Mesenchymal stem cell (in vitro differentiated cells and primary cell): ENCODE data around the gene DAG1.

Source experiments
- DNase-seq: peaks from one replicate; pipeline ENCODE4 v3.0.0-alpha.2; 2013
- H2AFZ ChIP-seq: one replicate; pipeline ENCODE4 v1.6.1; 2013; ENCODE audit warnings: low read depth, mild to moderate bottlenecking, control low read depth, inconsistent platforms, low read length, moderate library complexity
- H2AK5ac ChIP-seq: 2 replicates; pipeline ENCODE4 v1.6.1; 2013; ENCODE audit warnings: low read length, moderate library complexity, mild to moderate bottlenecking, inconsistent platforms; ENCODE audit not compliant: severe bottlenecking
- H2BK120ac ChIP-seq: one replicate; pipeline ENCODE4 v1.6.1; 2013; ENCODE audit warnings: low read depth, mild to moderate bottlenecking, inconsistent platforms, low read length, moderate library complexity
- H2BK12ac ChIP-seq, 2 experiments: one replicate each; pipeline ENCODE4 v1.6.1; 2013; ENCODE audit warnings: inconsistent platforms in 2 of 2, low read length in 2 of 2, mild to moderate bottlenecking in 2 of 2, moderate library complexity in 2 of 2, control low read depth in 1 of 2
- H2BK15ac ChIP-seq: one replicate; pipeline ENCODE4 v1.6.1; 2013; ENCODE audit warnings: mild to moderate bottlenecking, low read depth, inconsistent platforms; ENCODE audit not compliant: poor library complexity, severe bottlenecking
- H2BK5ac ChIP-seq: 2 replicates; pipeline ENCODE4 v1.6.1; 2013; ENCODE audit warnings: low read depth, mild to moderate bottlenecking, low read length, control low read depth, inconsistent platforms; ENCODE audit not compliant: poor library complexity, severe bottlenecking
- H3K14ac ChIP-seq, 2 experiments: one replicate each; pipeline ENCODE4 v1.6.1; 2013; ENCODE audit warnings: inconsistent platforms in 2 of 2, low read length in 2 of 2, control low read depth in 1 of 2, mild to moderate bottlenecking in 1 of 2, moderate library complexity in 1 of 2
- H3K18ac ChIP-seq, 2 experiments: one replicate each; pipeline ENCODE4 v1.6.1; 2013; ENCODE audit warnings: inconsistent platforms in 2 of 2, low read length in 2 of 2, control low read depth in 1 of 2, low read depth in 1 of 2, mild to moderate bottlenecking in 1 of 2
- H3K23ac ChIP-seq, 2 experiments: one replicate each; pipeline ENCODE4 v1.6.1; 2013; ENCODE audit warnings: inconsistent platforms in 2 of 2, low read length in 2 of 2, mild to moderate bottlenecking in 2 of 2, moderate library complexity in 2 of 2, control low read depth in 1 of 2
- H3K27ac ChIP-seq: 2 replicates; pipeline ENCODE4 v1.5.1; 2013; ENCODE audit warnings: mild to moderate bottlenecking, moderate library complexity, low read length, control low read depth, inconsistent platforms; ENCODE audit not compliant: poor library complexity, severe bottlenecking
- H3K27me3 ChIP-seq, 2 experiments: 2 replicates each; pipeline versions ENCODE4 v1.6.1 to v1.7.0; 2013; ENCODE audit warnings: low read length in 2 of 2, mild to moderate bottlenecking in 2 of 2, moderate library complexity in 2 of 2, control low read depth in 1 of 2, inconsistent platforms in 1 of 2; ENCODE audit not compliant: control insufficient read depth in 1 of 2, insufficient read depth in 1 of 2
- H3K36me3 ChIP-seq, 2 experiments: 2 replicates each; pipeline versions ENCODE4 v1.6.1 to v1.7.0; 2013; ENCODE audit warnings: low read length in 2 of 2, control low read depth in 1 of 2, inconsistent platforms in 1 of 2, low read depth in 1 of 2, mild to moderate bottlenecking in 1 of 2; ENCODE audit not compliant: insufficient read depth in 2 of 2, control insufficient read depth in 1 of 2
- H3K4ac ChIP-seq, 2 experiments: one replicate each; pipeline ENCODE4 v1.6.1; 2013; ENCODE audit warnings: inconsistent platforms in 2 of 2, low read length in 2 of 2, mild to moderate bottlenecking in 2 of 2, moderate library complexity in 2 of 2, control low read depth in 1 of 2, low read depth in 1 of 2
- H3K4me1 ChIP-seq: 2 replicates; pipeline ENCODE4 v1.6.1; 2013; ENCODE audit warnings: low read depth, low read length, control low read depth; ENCODE audit not compliant: control insufficient read depth, insufficient read depth
- H3K4me2 ChIP-seq: 2 replicates; pipeline ENCODE4 v1.6.1; 2013; ENCODE audit warnings: low read length, mild to moderate bottlenecking, inconsistent platforms; ENCODE audit not compliant: poor library complexity, severe bottlenecking
- H3K4me3 ChIP-seq, 2 experiments: 2 replicates each; pipeline versions ENCODE4 v1.5.1 to v1.7.0; 2013; ENCODE audit warnings: low read length in 2 of 2, mild to moderate bottlenecking in 2 of 2, control low read depth in 1 of 2, low read depth in 1 of 2; ENCODE audit not compliant: insufficient read depth in 1 of 2
- H3K79me1 ChIP-seq: replicated peaks from 2 replicates; pipeline ENCODE4 v1.6.1; 2013; ENCODE audit warnings: mild to moderate bottlenecking, control low read depth, low read length, inconsistent platforms; ENCODE audit not compliant: poor library complexity, severe bottlenecking
- H3K9ac ChIP-seq: 2 replicates; pipeline ENCODE4 v1.7.0; 2013; ENCODE audit warnings: mild to moderate bottlenecking, low read length, moderate library complexity
- H3K9me3 ChIP-seq: 2 replicates; pipeline ENCODE4 v1.7.0; 2013; ENCODE audit warnings: mild to moderate bottlenecking, low read length; ENCODE audit not compliant: control insufficient read depth
- H4K8ac ChIP-seq: one replicate; pipeline ENCODE4 v1.6.1; 2013; ENCODE audit warnings: inconsistent platforms, mild to moderate bottlenecking, low read length, moderate library complexity
- H4K91ac ChIP-seq: one replicate; pipeline ENCODE4 v1.6.1; 2013; ENCODE audit warnings: mild to moderate bottlenecking, low read length, inconsistent platforms
- WGBS: methylation state at CpG from one replicate; pipeline ENCODE4 v1.1.7; 2013; ENCODE audit warnings: mixed read lengths; 5-methylcytosine and 5-hydroxymethylcytosine counted together

Gene DAG1

DNA sequence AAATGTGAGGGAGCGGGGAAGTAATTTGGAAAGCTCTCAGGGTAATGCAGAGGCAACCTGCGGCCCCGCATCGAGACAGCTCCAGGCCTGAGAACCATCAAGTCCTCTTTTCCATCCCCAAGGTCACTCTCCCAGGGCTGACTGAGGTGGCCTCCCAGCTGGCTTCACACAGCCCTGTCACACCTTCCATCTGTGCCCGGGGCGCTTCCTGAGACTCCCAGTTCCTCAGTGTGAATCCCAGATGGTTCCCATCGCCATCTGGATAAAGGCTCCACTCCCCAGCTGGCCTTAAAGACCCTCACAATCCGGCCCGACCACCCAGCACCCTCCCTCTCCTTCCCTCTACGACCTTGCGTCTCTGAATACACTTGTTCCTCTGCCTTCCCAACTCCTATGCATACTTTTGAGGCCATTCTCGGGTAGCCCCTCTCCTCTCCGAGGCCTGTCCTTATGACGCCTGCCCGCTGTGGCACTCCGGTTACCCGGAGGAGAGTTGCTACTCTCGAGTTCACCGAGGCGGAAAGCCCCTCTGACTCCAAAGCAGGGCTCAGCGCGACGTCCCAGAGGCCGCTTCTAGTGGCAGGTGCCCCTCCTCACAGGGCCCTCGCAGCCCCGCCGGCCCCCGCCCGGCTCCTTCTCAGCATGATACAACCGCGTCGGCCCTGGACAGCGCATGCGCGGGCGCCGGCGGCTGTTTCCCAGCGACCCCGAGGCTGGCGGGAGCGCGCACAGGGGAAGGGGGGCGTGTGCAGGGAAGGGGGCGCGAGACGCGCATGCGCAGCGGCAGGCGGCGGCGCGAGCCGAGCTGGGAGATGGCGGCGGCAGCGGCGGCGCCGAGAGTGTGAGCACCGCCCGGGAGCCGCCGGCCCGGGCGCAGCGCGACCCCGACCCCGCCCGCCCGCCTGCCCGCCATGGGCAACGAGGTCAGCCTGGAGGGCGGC lies 83.9 kb downstream of the DAG1 start, which contains the start of gene BSN:
TSS of gene BSN (plus strand) at position 786 of the 941 bp plus-strand sequence. CDS start at position 912, 126 bp downstream.
- Histone ChIP-seq H3K4ac (peak within 1 kb of the TSS in 1 of 2 experiments; percentile 24), H2BK5ac (no peak within 1 kb of the TSS), H3K23ac (peak within 1 kb of the TSS in 1 of 2 experiments; percentile 80), H3K27me3 (peaks cover 36 to 44% of the 10 kb centered on the region in 2 experiments), H3K4me2 (peak within 1 kb of the TSS; percentile 83), H2BK12ac (peak within 1 kb of the TSS in 1 of 2 experiments; percentile 3), H3K4me1 (peaks cover 15% of the 10 kb centered on the region), H3K9ac (peak within 1 kb of the TSS; percentile 90), H3K4me3 (peak within 1 kb of the TSS; percentile 66 to 86), H3K18ac (peak within 1 kb of the TSS; percentile 69 to 92), H3K36me3 (no peaks in the 10 kb centered on the region), H3K79me1 (peaks cover 2% of the 10 kb centered on the region), H3K14ac (peak within 1 kb of the TSS in 1 of 2 experiments; percentile 92), H2BK120ac (no peak within 1 kb of the TSS), H2AFZ (peak within 1 kb of the TSS; percentile 99), H2AK5ac (no peak within 1 kb of the TSS), H3K9me3 (no peaks in the 10 kb centered on the region), H4K91ac (no peak within 1 kb of the TSS), H4K8ac (peak within 1 kb of the TSS; percentile 27), H2BK15ac (no peak within 1 kb of the TSS), H3K27ac (no peak within 1 kb of the TSS)
- WGBS, result 9% methylated on average over 32 of the region's 76 CpGs
- peak; percentile 87 for DNase-seq

DNA sequence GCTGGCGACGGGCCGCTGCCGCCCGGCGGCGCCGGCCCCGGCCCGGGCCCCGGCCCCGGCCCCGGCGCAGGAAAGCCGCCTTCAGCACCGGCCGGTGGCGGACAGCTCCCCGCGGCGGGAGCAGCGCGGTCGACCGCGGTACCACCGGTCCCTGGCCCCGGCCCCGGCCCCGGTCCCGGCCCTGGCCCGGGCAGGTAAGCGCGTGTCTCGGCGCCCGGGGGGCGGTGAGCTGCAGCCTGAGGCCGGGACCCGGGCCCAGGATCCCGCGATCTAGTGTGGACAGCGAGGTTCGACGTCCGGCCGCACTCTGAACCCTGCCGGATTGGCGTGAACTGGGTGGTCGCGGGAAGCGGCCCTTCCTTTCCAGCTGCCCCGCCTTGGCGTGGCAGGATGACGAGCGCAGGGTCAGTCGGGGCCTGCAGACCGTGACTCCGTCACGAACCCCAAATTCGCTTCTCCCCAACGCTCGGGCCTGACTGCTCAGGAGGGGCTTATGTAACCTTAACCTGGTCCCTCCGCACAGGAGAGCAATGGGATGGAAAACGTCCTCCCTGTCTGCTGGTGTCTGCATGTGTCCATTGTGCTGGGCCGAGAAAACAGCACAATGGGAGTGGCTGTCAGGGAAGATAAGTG lies 84.7 kb downstream of the DAG1 start:
- Histone ChIP-seq H2AK5ac (no peak overlapping the region), H3K27ac (no peak overlapping the region), H3K18ac (no peak overlapping the region), H2BK5ac (no peak overlapping the region), H2AFZ (no peak overlapping the region), H4K8ac (no peak overlapping the region), H2BK12ac (no peak overlapping the region), H3K9me3 (no peaks in the 10 kb centered on the region), H3K4me1 (peaks cover 15% of the 10 kb centered on the region), H3K23ac (peak overlapping the region in 1 of 2 experiments; percentile 23), H3K27me3 (peaks cover 35 to 41% of the 10 kb centered on the region in 2 experiments), H3K4me2 (peak overlapping the region; percentile 83), H3K4me3 (peak overlapping the region; percentile 66 to 68), H3K14ac (no peak overlapping the region), H2BK15ac (no peak overlapping the region), H3K79me1 (peaks cover 2% of the 10 kb centered on the region), H2BK120ac (no peak overlapping the region), H3K36me3 (no peaks in the 10 kb centered on the region), H3K9ac (no peak overlapping the region), H4K91ac (no peak overlapping the region), H3K4ac (no peak overlapping the region)
- 5% methylated on average over 44 of the region's 66 CpGs for WGBS
- DNase-seq, result peak; percentile 39

DNA sequence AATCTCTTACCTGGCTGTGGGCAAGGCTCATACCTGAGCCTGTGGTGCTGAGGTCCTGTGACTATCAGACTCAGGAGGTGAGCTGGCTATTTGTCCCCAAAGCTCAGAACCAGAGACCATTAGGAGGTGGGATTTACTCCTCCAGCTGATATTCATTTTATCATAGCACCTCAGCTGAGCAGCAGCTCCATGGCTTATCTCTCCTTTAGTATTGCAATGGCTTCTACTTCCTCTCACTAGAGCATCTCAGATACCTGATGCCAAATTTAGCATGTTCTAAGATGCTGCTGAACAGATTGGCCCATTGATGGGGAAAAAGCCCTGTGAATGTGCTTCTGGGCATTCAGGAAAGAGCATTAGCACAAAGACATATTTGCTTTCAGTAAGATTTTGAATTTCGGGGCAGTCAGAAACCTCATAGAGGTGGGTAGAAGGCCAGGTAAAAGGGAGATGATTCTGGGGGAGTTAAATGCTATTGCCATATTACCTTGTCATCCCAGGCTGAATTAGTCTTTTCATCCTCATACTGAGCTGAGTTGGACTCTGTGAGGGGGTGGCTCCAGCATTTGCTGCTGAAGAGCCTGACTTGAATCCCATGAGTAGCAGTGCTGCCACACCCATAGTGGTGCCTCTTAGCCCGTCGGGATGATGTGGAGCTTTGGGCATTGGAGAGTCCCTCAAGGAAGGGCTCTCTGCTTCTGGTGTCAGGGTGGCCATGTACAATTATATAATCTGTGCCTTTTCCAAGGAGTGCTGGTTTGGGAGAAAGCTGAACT lies 86.6 kb downstream of the DAG1 start:
- 84% methylated on average over 3 of the region's 3 CpGs for WGBS
- H3K79me1 ChIP-seq, result peaks cover 2% of the 10 kb centered on the region

More for the DNA sequence above, 86.6 kb downstream of the DAG1 start:
- Histone ChIP-seq H2BK15ac (no peak overlapping the region), H3K36me3 (no peaks in the 10 kb centered on the region), H3K4me2 (no peak overlapping the region), H3K27me3 (peaks cover 41 to 49% of the 10 kb centered on the region in 2 experiments), H2AFZ (no peak overlapping the region), H2AK5ac (no peak overlapping the region), H3K4me3 (no peak overlapping the region), H4K91ac (no peak overlapping the region), H3K14ac (no peak overlapping the region), H3K18ac (no peak overlapping the region), H3K27ac (no peak overlapping the region), H3K23ac (peak overlapping the region in 1 of 2 experiments; percentile 63), H2BK120ac (no peak overlapping the region), H4K8ac (no peak overlapping the region), H3K4ac (no peak overlapping the region), H3K9ac (no peak overlapping the region), H2BK5ac (no peak overlapping the region), H3K9me3 (no peaks in the 10 kb centered on the region), H3K4me1 (peaks cover 15% of the 10 kb centered on the region), H2BK12ac (no peak overlapping the region)
- no peak for DNase-seq
